IPS-11a (cell line): ENCODE results near the gene SH3RF3.

Source experiments
- H3K4me3 ChIP-seq: one replicate; pipeline ENCODE4 v1.5.1; 2013; ENCODE audit warnings: low read depth, low read length, control low read depth

SH3RF3 gene

DNA sequence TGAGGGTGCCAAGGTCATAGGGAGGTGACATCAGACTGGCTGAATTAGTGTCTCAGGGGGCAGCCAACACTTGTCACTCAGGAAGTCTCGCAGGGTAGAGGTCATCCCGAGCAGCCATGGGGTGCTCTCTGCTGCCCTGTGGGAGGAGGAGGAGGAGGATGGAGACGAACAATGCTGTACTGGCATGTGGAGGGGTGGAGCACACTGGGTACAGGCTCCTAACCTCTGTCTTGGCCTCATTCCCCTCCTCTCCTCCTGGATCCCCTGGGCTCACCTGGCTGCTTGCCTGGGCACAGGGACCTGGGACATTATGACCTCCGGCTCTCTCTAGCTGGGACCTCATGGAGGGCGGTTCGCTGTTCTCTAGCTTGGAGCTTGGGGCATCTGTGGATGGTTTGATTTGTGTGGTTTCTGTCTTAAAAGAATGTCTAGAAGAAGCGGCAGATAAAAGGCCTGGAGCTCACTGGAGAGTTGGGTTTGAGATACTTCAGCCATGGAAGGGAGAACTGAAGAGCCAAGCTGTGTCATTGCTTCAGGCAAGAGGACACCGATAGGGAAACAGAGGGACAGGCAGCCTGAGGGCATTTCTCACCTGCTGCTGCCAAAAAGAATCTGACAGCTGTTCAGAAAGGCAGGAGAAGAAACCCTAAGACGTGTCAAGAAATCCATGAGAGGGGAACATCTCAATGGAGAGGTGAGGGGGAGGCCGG is 351.6 kb downstream of the SH3RF3 start:
- no peak overlapping the region for H3K4me3 ChIP-seq

- no peak overlapping the region for H3K4me3 ChIP-seq
Observed at GRCh38 chr2:109481196-109481555, 352.2 kb downstream of the SH3RF3 start.

- no peak overlapping the region for H3K4me3 ChIP-seq
Observed at GRCh38 chr2:109481599-109481998, 352.6 kb downstream of the SH3RF3 start.

GRCh38 chr2:109482361-109482861 is 353.4 kb downstream of the SH3RF3 start:
- no peak overlapping the region for H3K4me3 ChIP-seq

DNA sequence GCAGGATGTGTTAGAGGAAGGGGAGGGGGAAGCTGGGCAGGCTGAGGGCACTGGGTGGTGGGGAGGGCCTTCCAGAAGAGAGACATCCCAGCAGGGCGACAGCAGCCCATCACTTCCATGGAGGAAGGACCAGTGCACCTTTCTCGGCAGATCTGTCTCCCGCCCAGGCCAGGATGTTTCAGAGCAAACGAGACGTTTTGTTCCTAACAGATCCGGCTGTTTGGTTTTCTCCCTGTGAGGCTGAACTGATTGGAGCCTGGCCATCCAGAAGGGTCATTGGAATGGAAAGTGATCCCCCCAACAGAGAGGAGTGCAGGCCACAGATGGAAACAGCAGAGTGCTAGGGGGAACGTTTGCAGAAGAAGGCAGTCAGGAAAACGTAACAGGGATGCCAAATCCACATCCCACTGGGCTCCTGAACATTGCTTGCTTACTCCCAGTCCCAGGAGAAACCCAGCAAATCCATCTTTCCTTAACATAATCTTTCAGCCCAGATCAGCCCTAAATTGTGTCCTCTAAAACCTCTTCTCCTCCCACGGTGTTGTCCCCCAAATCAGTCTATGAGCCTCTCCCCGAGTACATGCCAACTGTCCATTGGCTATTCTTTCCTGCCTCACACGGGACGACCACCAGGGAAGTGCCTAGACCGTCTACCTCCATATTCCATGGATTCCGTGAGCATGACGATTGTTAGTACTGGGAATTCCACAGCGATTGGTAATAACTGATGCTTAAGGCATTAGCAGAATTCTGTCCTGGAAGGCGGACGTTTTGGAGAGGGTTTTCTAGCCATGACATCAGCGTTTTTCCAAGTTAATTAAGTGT is 357.9 kb downstream of the SH3RF3 start:
- H3K4me3 ChIP-seq = no peak overlapping the region

DNA sequence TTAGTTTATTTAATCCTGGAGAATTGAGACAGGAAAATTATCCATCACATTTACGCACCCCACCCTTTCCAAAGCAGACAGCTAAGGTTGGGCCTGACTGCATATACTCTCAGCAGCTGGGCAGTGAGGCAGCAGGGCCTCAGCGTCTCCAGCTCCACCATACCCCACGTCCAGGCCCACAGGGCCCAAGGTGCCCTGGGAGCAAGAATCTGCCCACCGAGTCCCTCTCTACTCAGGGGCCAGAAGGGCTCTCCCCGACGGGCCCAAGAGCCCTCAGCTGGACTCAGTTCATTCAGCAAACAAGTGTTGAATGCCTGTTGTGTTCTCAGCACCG is 358.5 kb downstream of the SH3RF3 start:
- no peak overlapping the region for H3K4me3 ChIP-seq

DNA sequence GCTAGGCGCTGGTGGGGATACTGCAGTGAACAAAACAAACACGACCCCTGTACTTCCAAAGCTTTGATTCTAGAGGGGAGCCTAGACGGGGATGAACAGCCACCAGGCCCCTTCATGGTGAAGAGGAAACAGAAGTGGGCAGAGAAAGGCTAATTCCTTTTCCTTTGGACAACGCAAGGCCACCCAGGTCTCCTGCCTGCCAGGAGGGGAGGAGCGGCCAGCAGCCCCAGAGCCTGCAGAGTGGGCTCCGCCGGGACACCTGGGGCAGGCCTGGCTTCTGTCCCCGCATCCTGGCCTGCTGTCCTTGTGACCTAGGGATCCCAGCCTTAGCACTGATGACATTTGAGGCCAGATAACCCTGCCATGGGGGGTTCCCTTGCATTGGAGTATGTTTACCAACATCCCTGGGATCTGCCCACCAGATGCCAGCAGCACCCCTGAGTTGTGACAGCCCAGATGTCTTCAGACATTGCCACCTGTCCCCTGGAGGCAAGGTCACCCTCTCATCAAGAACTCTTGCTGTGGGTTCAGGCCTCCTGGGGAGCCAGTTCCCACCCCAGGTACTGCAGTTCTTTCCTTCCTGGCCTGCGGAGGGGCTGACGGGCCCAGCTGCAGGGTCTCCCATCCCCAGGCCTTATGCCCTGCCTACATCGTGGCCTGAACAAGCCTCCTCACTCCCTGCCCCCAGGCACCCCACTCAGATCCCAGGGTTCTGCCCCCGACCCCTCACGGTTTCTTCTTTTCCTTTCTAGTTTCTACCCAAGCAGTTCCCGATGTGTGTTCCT is 359.1 kb downstream of the SH3RF3 start:
- H3K4me3 ChIP-seq = no peak overlapping the region

GRCh38 chr2:109489296-109489695 is 360.3 kb downstream of the SH3RF3 start:
- H3K4me3 ChIP-seq = no peak overlapping the region

GRCh38 chr2:109493176-109493935 is 364.4 kb downstream of the SH3RF3 start:
- H3K4me3 ChIP-seq = no peak overlapping the region

GRCh38 chr2:109494351-109494750 is 365.3 kb downstream of the SH3RF3 start:
- no peak overlapping the region for H3K4me3 ChIP-seq

DNA sequence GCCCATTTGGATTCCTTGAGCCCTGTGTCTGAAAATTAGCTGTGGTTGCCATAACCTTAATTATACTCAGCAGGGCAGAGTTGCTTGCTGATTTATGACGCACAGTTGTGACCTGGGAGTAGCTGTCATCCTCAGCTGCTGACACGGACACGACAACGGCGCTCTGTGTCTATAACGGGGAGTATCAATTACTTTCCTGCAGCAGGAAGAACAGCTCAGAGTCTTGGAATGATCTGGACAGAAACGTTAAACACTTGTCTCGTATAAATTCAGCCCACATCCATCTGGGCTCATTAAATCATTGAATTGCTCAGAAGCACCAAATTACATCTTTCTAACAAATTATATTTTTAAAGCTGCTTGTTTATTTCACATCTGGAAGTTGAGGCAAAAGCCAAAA is 368.5 kb downstream of the SH3RF3 start:
- H3K4me3 ChIP-seq = no peak overlapping the region

GRCh38 chr2:109497911-109498870 is 369.2 kb downstream of the SH3RF3 start:
- no peak overlapping the region for H3K4me3 ChIP-seq

- no peak overlapping the region for H3K4me3 ChIP-seq
Observed at GRCh38 chr2:109498906-109499305, 369.9 kb downstream of the SH3RF3 start.

GRCh38 chr2:109499566-109499965 is 370.6 kb downstream of the SH3RF3 start:
- no peak overlapping the region for H3K4me3 ChIP-seq

- no peak overlapping the region for H3K4me3 ChIP-seq
Observed at GRCh38 chr2:109500910-109501309, 371.9 kb downstream of the SH3RF3 start.

GRCh38 chr2:109501461-109501860 is 372.5 kb downstream of the SH3RF3 start:
- H3K4me3 ChIP-seq = no peak overlapping the region

DNA sequence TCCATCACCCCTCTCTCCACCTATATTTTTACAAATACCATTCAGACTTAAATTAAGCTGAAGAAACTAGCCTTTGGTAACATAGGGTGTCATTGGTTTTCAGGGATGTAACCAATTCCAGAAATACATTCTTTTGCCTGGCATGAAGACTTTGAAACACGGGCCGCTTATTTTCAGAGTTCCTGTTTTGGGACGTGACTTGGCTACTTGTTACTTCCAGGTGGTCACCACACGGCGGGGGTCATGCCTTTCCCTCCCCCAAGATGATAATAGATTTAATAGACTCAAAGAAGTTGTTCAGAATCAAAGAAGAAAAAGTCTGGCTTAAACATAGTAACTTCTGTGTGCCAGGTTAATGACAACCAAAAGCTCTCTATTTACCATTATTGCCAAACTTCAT is 374.2 kb downstream of the SH3RF3 start:
- H3K4me3 ChIP-seq = no peak overlapping the region

- no peak overlapping the region for H3K4me3 ChIP-seq
Observed at GRCh38 chr2:109507217-109507616, 378.2 kb downstream of the SH3RF3 start.

- no peak overlapping the region for H3K4me3 ChIP-seq
Observed at GRCh38 chr2:109507828-109508227, 378.8 kb downstream of the SH3RF3 start.

DNA sequence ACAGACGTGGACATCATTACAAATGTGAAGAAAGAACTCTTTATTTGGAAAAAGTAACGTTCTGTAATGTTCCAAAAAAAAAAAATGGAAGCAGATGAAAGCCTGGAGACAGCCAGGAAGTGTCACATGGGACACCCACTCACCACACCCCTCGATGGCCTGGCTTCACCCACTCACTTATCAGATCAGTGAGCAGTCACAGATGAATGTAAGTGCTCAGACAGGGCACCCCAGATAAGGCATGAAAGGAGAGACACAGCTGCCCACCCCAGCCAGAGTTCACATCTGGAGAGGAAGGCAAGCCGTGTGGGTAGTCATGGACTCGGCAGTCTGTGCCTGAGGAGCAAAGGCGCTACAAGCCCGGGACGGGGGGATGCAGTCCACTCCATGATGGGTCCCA is 379.6 kb downstream of the SH3RF3 start:
- no peak overlapping the region for H3K4me3 ChIP-seq
